B cell (primary cell): Measurements from ENCODE around the gene NCAM1. TPM values are rescaled to one million over a fixed set of nuclear protein-coding genes. Genes with fewer than 3 reads are reported as not detected.

Source experiments
- ATAC-seq: fragments of 200-7000 bp; cut with Tn5 transposase; one replicate; pipeline ENCODE4 v1.10.0; 2021; ENCODE audit warnings: low read depth, mild to moderate bottlenecking, moderate number of reproducible peaks, moderate library complexity
- CTCF ChIA-PET: fragments of 350-600 bp; sonication (Branson Sonifier 250); formaldehyde crosslinking; loops from one replicate; lab custom pipeline; 2021; ENCODE audit warnings: antibody characterized with exemption, inconsistent platforms; lab: Charles Lee
- POLR2A ChIA-PET: fragments of 350-600 bp; sonication (Branson Sonifier 250); formaldehyde crosslinking; loops from one replicate; lab custom pipeline; 2021; ENCODE audit warnings: antibody characterized with exemption; lab: Charles Lee
- DNase-seq: peaks from one replicate; pipeline ENCODE4 v3.0.0; 2013
- H2AFZ ChIP-seq: 2 replicates; pipeline ENCODE4 v1.6.1; 2012; ENCODE audit warnings: mild to moderate bottlenecking, low read depth, low read length; ENCODE audit not compliant: insufficient read depth, poor library complexity, severe bottlenecking
- H3K27ac ChIP-seq, 2 donors: 1 replicate in 1 of 2; 2 replicates in 1 of 2; pipeline ENCODE4 v1.5.1; 2012 to 2013; ENCODE audit warnings: low read length in 2 of 2, mild to moderate bottlenecking in 2 of 2, moderate library complexity in 1 of 2
- H3K27me3 ChIP-seq, 4 experiments: fragments of 200-600 bp in 1 of 4; sonication (generic) in 1 of 4; replicated peaks in 1 of 4; 1 replicate in 2 of 4; 2 replicates in 2 of 4; pipeline versions ENCODE4 v1.6.1 to v1.7.0; 2013 to 2016; ENCODE audit warnings: low read length in 3 of 4, mild to moderate bottlenecking in 2 of 4, mixed read lengths in 1 of 4, moderate library complexity in 1 of 4; ENCODE audit not compliant: insufficient read depth in 4 of 4, control insufficient read depth in 3 of 4; ENCODE audit errors: control extremely low read depth in 1 of 4
- H3K36me3 ChIP-seq, 2 experiments: replicated peaks in 1 of 2; 1 replicate in 1 of 2; 2 replicates in 1 of 2; pipeline versions ENCODE4 v1.6.1 to v1.7.1; 2013; ENCODE audit warnings: low read length in 1 of 2; ENCODE audit not compliant: insufficient read depth in 2 of 2, control insufficient read depth in 1 of 2; ENCODE audit errors: control extremely low read depth in 1 of 2, extremely low read depth in 1 of 2
- H3K4me1 ChIP-seq, 2 donors: fragments of 200-600 bp in 1 of 2; sonication (generic) in 1 of 2; 1 replicate in 1 of 2; 2 replicates in 1 of 2; pipeline versions ENCODE4 v1.5.1 to v1.6.1; 2013 to 2017; ENCODE audit warnings: low read length in 2 of 2; ENCODE audit not compliant: control insufficient read depth in 2 of 2, insufficient read depth in 2 of 2
- H3K4me2 ChIP-seq: replicated peaks from 2 replicates; pipeline ENCODE3; 2012; ENCODE audit warnings: mild to moderate bottlenecking, low read depth, low read length; ENCODE audit not compliant: poor library complexity, severe bottlenecking
- H3K4me3 ChIP-seq, 5 experiments: fragments of 200-600 bp in 1 of 5; sonication (generic) in 1 of 5; 1 replicate in 3 of 5; 2 replicates in 2 of 5; pipeline versions ENCODE4 v1.5.1 to v1.7.0; 2011 to 2016; ENCODE audit warnings: low read length in 4 of 5, mild to moderate bottlenecking in 4 of 5, low read depth in 2 of 5, control low read depth in 1 of 5, moderate library complexity in 1 of 5; ENCODE audit not compliant: insufficient read depth in 1 of 5; ENCODE audit errors: control extremely low read depth in 1 of 5, extremely low read depth in 1 of 5
- H3K79me2 ChIP-seq: fragments of 200-600 bp; sonication (generic); one replicate; pipeline ENCODE4 v1.6.0; 2016; ENCODE audit warnings: low read length; ENCODE audit not compliant: control insufficient read depth, insufficient read depth
- H3K9ac ChIP-seq: fragments of 200-600 bp; sonication (generic); 2 replicates; pipeline ENCODE4 v1.6.1; 2017; ENCODE audit warnings: mild to moderate bottlenecking, low read length, moderate library complexity
- H3K9me3 ChIP-seq, 3 donors: one replicate each; pipeline versions ENCODE4 v1.6.1 to v1.7.1; 2013; ENCODE audit warnings: low read length in 2 of 3; ENCODE audit not compliant: control insufficient read depth in 2 of 3, insufficient read depth in 1 of 3; ENCODE audit errors: control extremely low read depth in 1 of 3
- H4K20me1 ChIP-seq: 2 replicates; pipeline ENCODE4 v1.6.0; 2012; ENCODE audit warnings: mild to moderate bottlenecking, low read length; ENCODE audit not compliant: insufficient read depth, control insufficient read depth, poor library complexity, severe bottlenecking
- H3K27ac Mint-ChIP-seq: one replicate; pipeline ENCODE4 v1.8.0; 2021; ENCODE audit warnings: mixed read lengths
- H3K27me3 Mint-ChIP-seq: one replicate; pipeline ENCODE4 v1.8.0; 2021; ENCODE audit warnings: mixed read lengths
- H3K4me1 Mint-ChIP-seq: one replicate; pipeline ENCODE4 v1.8.0; 2021; ENCODE audit warnings: mixed read lengths
- H3K4me3 Mint-ChIP-seq: one replicate; pipeline ENCODE4 v1.8.0; 2021; ENCODE audit warnings: mixed read lengths
- H3K9me3 Mint-ChIP-seq: one replicate; pipeline ENCODE4 v1.8.0; 2022; ENCODE audit warnings: mixed read lengths; ENCODE audit not compliant: insufficient read depth
- EZH2 ChIP-seq: IDR thresholded peaks from 2 replicates; pipeline ENCODE4 v1.6.1; 2012; ENCODE audit warnings: borderline replicate concordance, low read depth, mild to moderate bottlenecking, moderate library complexity, low read length; ENCODE audit not compliant: insufficient read depth, poor library complexity, severe bottlenecking
- whole genome bisulfite sequencing: methylation state at CpG from one replicate; pipeline ENCODE4 v1.1.5; 2013; ENCODE audit warnings: missing lambda C conversion rate; ENCODE audit not compliant: insufficient coverage; 5-methylcytosine and 5-hydroxymethylcytosine counted together
- intact Hi-C: fragments of 100-400 bp; cut with micrococcal nuclease; formaldehyde crosslinking; loops from one replicate; pipeline ENCODE4 v1.10.0; 2022
- polyA plus RNA-seq: library from polyadenylated mRNA; depleted of rRNA; stranded (reverse); fragments of >200 nt; gene quantifications from 2 replicates; pipeline ENCODE4 v1.2.3, GENCODE V29; 2012
- total RNA-seq, 2 donors: library from RNA; stranded (reverse); fragments of 120-200 nt in 1 of 2; gene quantifications; 1 replicate in 1 of 2; 2 replicates in 1 of 2; pipeline versions ENCODE4 v1.2.3 to v1.2.4, GENCODE V29; 2013 to 2022
- TF ChIP-seq, protein P1 (sequence below): fragments of 200-600 bp; IDR thresholded peaks from one replicate; pipeline ENCODE4 v1.8.0; 2022; ENCODE audit warnings: antibody characterized with exemption, mild to moderate bottlenecking

NCAM1 gene
- total and polyA plus RNA-seq, 2 donors (not counting 1 experiment from before 2014, with no cell fraction given) = 0.37 TPM; not detected in 1

DNA sequence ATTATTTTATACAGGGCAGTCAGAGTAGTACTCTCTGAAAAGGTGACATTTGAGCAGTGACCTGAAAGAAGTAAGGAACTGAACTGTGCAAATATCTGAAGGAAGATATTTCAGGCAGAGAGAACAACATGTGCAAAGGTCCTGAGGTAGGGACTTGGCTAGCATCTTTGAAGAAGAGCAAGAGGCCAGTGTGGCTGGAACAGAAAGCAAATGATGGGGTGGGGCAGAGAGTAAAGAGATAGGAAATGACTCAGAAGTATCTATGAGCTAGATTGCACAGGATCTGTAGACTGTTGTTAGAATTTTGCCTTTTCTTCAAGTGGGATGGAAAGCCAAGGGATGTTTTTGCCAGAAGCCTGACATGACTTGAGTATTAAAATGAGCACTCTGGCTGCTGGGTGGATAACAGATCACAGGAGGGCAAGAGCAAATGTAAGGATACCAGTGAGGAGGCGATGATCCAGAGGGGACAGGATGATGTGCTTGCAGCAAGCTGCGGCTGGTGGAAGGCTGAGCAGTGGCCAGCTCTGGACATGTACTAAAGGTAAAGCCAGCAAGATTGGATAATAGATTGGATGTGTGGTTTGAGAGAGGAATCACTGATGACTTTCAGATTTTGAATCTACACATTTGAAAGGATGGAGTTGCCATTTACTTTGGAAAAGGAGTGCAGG, 320.0 kb downstream of the NCAM1 start:
- CTCF ChIA-PET = interaction anchor here (1.2 kb wide), 1 partner anchor 8 kb away, joined by 3 read pairs; no protein-coding TSS in a partner anchor
- intact Hi-C loops = no loop called here
- DNase-seq = no peak

DNA sequence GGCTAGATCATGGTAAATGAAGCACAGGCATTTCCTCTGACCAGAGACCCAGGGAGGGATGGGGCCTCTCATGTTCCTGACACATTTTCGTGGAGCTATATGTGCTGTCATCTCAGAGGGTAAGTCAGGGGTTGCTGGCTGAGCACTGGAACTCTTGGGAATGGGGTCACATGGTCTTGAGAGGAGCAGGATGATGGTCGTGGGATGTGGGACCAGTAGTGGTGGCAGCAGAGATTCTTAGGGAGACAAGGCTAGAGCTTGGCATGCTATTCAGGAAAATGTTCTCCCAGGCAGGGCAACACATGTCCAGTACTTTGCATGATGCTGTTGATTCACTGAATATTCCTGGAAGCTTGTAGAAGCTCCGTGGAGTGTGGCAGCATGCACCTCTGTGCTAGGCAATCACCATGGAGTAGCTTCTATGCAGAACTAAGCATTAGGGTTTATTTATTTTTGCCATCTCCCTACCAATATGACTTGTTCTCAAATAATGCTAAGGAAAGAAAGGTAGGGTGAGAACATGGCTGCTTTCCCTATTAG, 321.7 kb downstream of the NCAM1 start:
- DNase-seq = no peak
- intact Hi-C loops = no loop called here
- no peak for ATAC-seq
- H3K27me3 Mint-ChIP-seq = peaks cover 8% of the 10 kb centered on the region
- CTCF ChIA-PET = no interaction called here
- POLR2A ChIA-PET = no interaction called here
- no peak overlapping the region for H3K27ac Mint-ChIP-seq
- Histone ChIP-seq H3K4me1 (no peaks in the 10 kb centered on the region), H3K79me2 (no peaks in the 10 kb centered on the region), H3K27me3 (peaks cover 0 to 3% (median 0%) of the 10 kb centered on the region in 4 experiments), H4K20me1 (no peaks in the 10 kb centered on the region), H3K36me3 (no peaks in the 10 kb centered on the region), H3K9me3 (no peaks in the 10 kb centered on the region), H3K4me2 (no peak overlapping the region), H2AFZ (no peak overlapping the region), H3K27ac (no peak overlapping the region), H3K4me3 (no peak overlapping the region), H3K9ac (no peak overlapping the region)
- H3K4me1 Mint-ChIP-seq = no peaks in the 10 kb centered on the region
- TF ChIP-seq, protein P1, sequence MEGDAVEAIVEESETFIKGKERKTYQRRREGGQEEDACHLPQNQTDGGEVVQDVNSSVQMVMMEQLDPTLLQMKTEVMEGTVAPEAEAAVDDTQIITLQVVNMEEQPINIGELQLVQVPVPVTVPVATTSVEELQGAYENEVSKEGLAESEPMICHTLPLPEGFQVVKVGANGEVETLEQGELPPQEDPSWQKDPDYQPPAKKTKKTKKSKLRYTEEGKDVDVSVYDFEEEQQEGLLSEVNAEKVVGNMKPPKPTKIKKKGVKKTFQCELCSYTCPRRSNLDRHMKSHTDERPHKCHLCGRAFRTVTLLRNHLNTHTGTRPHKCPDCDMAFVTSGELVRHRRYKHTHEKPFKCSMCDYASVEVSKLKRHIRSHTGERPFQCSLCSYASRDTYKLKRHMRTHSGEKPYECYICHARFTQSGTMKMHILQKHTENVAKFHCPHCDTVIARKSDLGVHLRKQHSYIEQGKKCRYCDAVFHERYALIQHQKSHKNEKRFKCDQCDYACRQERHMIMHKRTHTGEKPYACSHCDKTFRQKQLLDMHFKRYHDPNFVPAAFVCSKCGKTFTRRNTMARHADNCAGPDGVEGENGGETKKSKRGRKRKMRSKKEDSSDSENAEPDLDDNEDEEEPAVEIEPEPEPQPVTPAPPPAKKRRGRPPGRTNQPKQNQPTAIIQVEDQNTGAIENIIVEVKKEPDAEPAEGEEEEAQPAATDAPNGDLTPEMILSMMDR = no peak
- no peak for TF ChIP-seq EZH2
- no peaks in the 10 kb centered on the region for H3K9me3 Mint-ChIP-seq
- no peak overlapping the region for H3K4me3 Mint-ChIP-seq
- WGBS = 81% methylated on average over 2 of the region's 3 CpGs

More for the DNA sequence above, 320.0 kb downstream of the NCAM1 start:
- Histone ChIP-seq H3K79me2 (no peaks in the 10 kb centered on the region), H3K4me3 (no peak overlapping the region), H3K36me3 (no peaks in the 10 kb centered on the region), H3K4me2 (no peak overlapping the region), H3K27ac (no peak overlapping the region), H3K9me3 (no peaks in the 10 kb centered on the region), H3K4me1 (no peaks in the 10 kb centered on the region), H2AFZ (no peak overlapping the region), H3K27me3 (peaks cover 0 to under 1% (median 0%) of the 10 kb centered on the region in 4 experiments), H4K20me1 (no peaks in the 10 kb centered on the region), H3K9ac (no peak overlapping the region)
- no peak for ATAC-seq
- Mint-ChIP-seq H3K27me3 (no peaks in the 10 kb centered on the region), H3K4me3 (no peak overlapping the region), H3K9me3 (no peaks in the 10 kb centered on the region), H3K27ac (no peak overlapping the region), H3K4me1 (no peaks in the 10 kb centered on the region)
- WGBS = 95% methylated on average over 2 of the region's 2 CpGs
- no peak for TF ChIP-seq EZH2
- POLR2A ChIA-PET = no interaction called here
